ENCODE results near the gene PSMB7. TPM values are rescaled to one million over a fixed set of nuclear protein-coding genes. Genes with fewer than 3 reads are reported as not detected.

Gene PSMB7
- total and polyA plus RNA-seq, 2 of the 13 experiments (the other 11 are each of a cell fraction or from before 2014, with no cell fraction given) = 259 to 291 TPM

DNA sequence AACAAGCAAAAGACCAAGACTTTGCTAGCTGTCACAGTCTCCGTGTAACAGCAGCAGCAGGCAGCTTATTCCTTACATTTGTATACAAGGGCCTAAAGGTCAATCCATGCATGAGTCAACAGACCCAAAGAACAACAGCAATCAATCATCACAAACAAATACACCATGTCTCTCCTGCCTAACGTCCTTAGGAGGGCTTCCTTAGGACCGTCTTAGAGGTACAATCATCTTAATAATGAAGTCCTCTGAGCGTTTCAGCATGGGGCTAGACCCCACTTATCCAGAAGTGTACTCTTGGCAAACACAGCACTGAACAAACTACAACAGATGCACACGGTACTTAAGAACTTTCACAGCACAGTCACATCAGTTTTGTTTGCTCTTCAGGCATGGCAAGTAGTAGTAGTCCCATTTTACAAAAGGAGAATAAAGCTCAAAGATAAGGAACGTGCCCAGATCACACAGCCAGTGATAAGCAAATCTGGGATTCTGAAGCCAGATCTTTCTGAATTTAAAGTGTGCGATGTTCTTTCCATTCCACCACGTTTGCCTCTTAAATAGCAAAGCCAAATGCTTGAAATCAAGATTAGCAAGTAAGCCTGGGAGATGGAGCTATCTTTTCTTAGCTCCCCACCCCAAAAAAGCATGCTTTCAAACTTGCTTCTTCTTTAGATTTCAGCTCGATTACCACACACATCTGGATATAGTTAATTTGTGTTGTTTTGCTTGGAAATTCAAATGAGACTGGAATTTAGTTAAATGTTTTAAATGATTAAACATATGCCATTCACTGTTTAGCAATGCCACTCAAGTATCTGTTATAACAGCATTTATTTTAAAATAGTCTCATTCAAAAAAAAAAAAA is 24.2 kb downstream of the PSMB7 start (continued):
- TF ChIP-seq, protein P1, sequence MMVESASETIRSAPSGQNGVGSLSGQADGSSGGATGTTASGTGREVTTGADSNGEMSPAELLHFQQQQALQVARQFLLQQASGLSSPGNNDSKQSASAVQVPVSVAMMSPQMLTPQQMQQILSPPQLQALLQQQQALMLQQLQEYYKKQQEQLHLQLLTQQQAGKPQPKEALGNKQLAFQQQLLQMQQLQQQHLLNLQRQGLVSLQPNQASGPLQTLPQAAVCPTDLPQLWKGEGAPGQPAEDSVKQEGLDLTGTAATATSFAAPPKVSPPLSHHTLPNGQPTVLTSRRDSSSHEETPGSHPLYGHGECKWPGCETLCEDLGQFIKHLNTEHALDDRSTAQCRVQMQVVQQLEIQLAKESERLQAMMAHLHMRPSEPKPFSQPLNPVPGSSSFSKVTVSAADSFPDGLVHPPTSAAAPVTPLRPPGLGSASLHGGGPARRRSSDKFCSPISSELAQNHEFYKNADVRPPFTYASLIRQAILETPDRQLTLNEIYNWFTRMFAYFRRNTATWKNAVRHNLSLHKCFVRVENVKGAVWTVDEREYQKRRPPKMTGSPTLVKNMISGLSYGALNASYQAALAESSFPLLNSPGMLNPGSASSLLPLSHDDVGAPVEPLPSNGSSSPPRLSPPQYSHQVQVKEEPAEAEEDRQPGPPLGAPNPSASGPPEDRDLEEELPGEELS (CRISPR knock-in tag; IDR thresholded peaks at IDR 0.05) = peak; percentile 95
- peak; percentile 52; the same call in 1 of the 2 replicates for TF ChIP-seq ZNF292 (CRISPR knock-in tag; IDR thresholded peaks at IDR 0.05; ENCODE audit: borderline replicate concordance, low read depth)
- TF ChIP-seq, protein P2, sequence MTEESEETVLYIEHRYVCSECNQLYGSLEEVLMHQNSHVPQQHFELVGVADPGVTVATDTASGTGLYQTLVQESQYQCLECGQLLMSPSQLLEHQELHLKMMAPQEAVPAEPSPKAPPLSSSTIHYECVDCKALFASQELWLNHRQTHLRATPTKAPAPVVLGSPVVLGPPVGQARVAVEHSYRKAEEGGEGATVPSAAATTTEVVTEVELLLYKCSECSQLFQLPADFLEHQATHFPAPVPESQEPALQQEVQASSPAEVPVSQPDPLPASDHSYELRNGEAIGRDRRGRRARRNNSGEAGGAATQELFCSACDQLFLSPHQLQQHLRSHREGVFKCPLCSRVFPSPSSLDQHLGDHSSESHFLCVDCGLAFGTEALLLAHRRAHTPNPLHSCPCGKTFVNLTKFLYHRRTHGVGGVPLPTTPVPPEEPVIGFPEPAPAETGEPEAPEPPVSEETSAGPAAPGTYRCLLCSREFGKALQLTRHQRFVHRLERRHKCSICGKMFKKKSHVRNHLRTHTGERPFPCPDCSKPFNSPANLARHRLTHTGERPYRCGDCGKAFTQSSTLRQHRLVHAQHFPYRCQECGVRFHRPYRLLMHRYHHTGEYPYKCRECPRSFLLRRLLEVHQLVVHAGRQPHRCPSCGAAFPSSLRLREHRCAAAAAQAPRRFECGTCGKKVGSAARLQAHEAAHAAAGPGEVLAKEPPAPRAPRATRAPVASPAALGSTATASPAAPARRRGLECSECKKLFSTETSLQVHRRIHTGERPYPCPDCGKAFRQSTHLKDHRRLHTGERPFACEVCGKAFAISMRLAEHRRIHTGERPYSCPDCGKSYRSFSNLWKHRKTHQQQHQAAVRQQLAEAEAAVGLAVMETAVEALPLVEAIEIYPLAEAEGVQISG (CRISPR knock-in tag; IDR thresholded peaks at IDR 0.05) = 0 out of 2 replicates have a peak, but pooled peaks have one; percentile 32
- TF ChIP-seq, protein P3, sequence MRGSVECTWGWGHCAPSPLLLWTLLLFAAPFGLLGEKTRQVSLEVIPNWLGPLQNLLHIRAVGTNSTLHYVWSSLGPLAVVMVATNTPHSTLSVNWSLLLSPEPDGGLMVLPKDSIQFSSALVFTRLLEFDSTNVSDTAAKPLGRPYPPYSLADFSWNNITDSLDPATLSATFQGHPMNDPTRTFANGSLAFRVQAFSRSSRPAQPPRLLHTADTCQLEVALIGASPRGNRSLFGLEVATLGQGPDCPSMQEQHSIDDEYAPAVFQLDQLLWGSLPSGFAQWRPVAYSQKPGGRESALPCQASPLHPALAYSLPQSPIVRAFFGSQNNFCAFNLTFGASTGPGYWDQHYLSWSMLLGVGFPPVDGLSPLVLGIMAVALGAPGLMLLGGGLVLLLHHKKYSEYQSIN (CRISPR knock-in tag; IDR thresholded peaks at IDR 0.05; ENCODE audit: borderline replicate concordance) = no peak
- TF ChIP-seq, protein P4, sequence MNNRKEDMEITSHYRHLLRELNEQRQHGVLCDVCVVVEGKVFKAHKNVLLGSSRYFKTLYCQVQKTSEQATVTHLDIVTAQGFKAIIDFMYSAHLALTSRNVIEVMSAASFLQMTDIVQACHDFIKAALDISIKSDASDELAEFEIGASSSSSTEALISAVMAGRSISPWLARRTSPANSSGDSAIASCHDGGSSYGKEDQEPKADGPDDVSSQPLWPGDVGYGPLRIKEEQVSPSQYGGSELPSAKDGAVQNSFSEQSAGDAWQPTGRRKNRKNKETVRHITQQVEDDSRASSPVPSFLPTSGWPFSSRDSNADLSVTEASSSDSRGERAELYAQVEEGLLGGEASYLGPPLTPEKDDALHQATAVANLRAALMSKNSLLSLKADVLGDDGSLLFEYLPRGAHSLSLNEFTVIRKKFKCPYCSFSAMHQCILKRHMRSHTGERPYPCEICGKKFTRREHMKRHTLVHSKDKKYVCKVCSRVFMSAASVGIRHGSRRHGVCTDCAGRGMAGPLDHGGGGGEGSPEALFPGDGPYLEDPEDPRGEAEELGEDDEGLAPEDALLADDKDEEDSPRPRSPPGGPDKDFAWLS (CRISPR knock-in tag; IDR thresholded peaks at IDR 0.05; ENCODE audit: borderline replicate concordance) = no peak
- TF ChIP-seq CHD4 (IDR thresholded peaks at IDR 0.05; ENCODE audit: borderline replicate concordance, low read length) = 0 out of 2 replicates have a peak, but pooled peaks have one; percentile 19
- no peak for TF ChIP-seq RFX3 (CRISPR knock-in tag; IDR thresholded peaks at IDR 0.05)
- no peak for TF ChIP-seq TMF1 (CRISPR knock-in tag; IDR thresholded peaks at IDR 0.05; ENCODE audit: low read depth)
- no peak for TF ChIP-seq MYNN (CRISPR knock-in tag; IDR thresholded peaks at IDR 0.05; ENCODE audit: low read depth)
- TF ChIP-seq PHB2 (IDR thresholded peaks at IDR 0.05; ENCODE audit: partially characterized antibody) = no peak
- TF ChIP-seq NR3C1 (CRISPR knock-in tag; IDR thresholded peaks at IDR 0.05) = no peak
- no peak for TF ChIP-seq PRMT3 (CRISPR knock-in tag; IDR thresholded peaks at IDR 0.05; ENCODE audit: borderline replicate concordance, low read depth)
- 0 out of 2 replicates have a peak, but pooled peaks have one; percentile 21 for TF ChIP-seq ESRRA (CRISPR knock-in tag; IDR thresholded peaks at IDR 0.05; ENCODE audit: low read depth)
- TF ChIP-seq ZNF556 (CRISPR knock-in tag; IDR thresholded peaks at IDR 0.05; ENCODE audit: borderline replicate concordance) = no peak
- TF ChIP-seq TARDBP (CRISPR knock-in tag; IDR thresholded peaks at IDR 0.05) = peak; percentile 43; the same call in 1 of the 2 replicates
- 0 out of 2 replicates have a peak, but pooled peaks have one; percentile 5 for TF ChIP-seq ZNF629 (CRISPR knock-in tag; conservative IDR thresholded peaks at IDR 0.05)
- TF ChIP-seq LCORL (IDR thresholded peaks at IDR 0.05) = no peak
- TF ChIP-seq LCORL (CRISPR knock-in tag; IDR thresholded peaks at IDR 0.05) = peak; percentile 40; the same call in 1 of the 2 replicates
- TF ChIP-seq, protein P5, sequence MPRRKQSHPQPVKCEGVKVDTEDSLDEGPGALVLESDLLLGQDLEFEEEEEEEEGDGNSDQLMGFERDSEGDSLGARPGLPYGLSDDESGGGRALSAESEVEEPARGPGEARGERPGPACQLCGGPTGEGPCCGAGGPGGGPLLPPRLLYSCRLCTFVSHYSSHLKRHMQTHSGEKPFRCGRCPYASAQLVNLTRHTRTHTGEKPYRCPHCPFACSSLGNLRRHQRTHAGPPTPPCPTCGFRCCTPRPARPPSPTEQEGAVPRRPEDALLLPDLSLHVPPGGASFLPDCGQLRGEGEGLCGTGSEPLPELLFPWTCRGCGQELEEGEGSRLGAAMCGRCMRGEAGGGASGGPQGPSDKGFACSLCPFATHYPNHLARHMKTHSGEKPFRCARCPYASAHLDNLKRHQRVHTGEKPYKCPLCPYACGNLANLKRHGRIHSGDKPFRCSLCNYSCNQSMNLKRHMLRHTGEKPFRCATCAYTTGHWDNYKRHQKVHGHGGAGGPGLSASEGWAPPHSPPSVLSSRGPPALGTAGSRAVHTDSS (CRISPR knock-in tag; conservative IDR thresholded peaks at IDR 0.05) = no peak
- TF ChIP-seq PHF8 (CRISPR knock-in tag; IDR thresholded peaks at IDR 0.05) = no peak
